HL-60 (cell line): ENCODE data around the gene C1orf226.

ENCODE experiments used
- DNase-seq, 2 experiments: peaks; one replicate each; pipeline ENCODE4 v3.0.0-alpha.2; 2010 to 2020; ENCODE audit warnings: low read depth in 1 of 2, low spot score in 1 of 2
- H3K27ac ChIP-seq: fragments of 250-450 bp; sonication (Bioruptor Pico); replicated peaks from 2 replicates; pipeline ENCODE4 v1.5.1; 2020; ENCODE audit warnings: mild to moderate bottlenecking, moderate library complexity
- H3K27me3 ChIP-seq: fragments of 250-450 bp; sonication (Bioruptor Pico); 2 replicates; pipeline ENCODE4 v1.5.1; 2021; ENCODE audit warnings: mild to moderate bottlenecking, moderate library complexity; ENCODE audit not compliant: insufficient read depth, poor library complexity, severe bottlenecking
- H3K4me3 ChIP-seq: replicated peaks from 2 replicates; pipeline ENCODE4 v1.5.1; 2011; ENCODE audit warnings: mild to moderate bottlenecking, control low read depth, low read length; ENCODE audit not compliant: insufficient read depth
- GABPA ChIP-seq: IDR thresholded peaks from 2 replicates; pipeline ENCODE4 v1.6.1; 2012; ENCODE audit warnings: low read depth
- POLR2AphosphoS5 ChIP-seq: IDR thresholded peaks from 2 replicates; pipeline ENCODE4 v1.6.1; 2012; ENCODE audit warnings: low read depth
- SPI1 ChIP-seq: IDR thresholded peaks from 2 replicates; pipeline ENCODE4 v1.6.1; 2012; ENCODE audit warnings: low read depth, mild to moderate bottlenecking, borderline replicate concordance
- TF ChIP-seq, protein P1 (sequence below): IDR thresholded peaks from one replicate; pipeline ENCODE4 v1.5.1; 2011; ENCODE audit warnings: low read length, control low read depth, inconsistent platforms; ENCODE audit not compliant: insufficient read depth
- TF ChIP-seq, protein P2 (sequence below): IDR thresholded peaks from 2 replicates; pipeline ENCODE4 v1.6.1; 2012; ENCODE audit warnings: low read depth; ENCODE audit not compliant: insufficient replicate concordance

Gene C1orf226

DNA sequence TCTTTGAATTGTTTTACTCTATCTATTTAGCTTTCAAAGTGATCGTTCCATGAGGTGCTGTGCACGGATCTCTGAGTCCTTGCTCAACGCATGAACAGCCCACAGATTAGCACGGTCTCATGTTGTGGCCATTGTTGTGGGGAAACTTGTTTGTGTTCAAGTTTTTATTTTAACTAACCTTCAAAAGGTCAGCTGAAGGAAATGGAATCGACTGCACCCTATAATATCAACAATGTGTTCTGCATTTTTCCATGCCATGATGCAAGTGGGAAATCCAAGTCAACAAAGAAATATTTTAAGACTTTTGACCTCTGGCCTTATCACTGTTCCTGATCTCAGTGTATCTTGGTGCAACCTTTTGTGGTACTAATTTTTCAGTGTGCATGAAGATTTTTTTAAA lies 24.3 kb downstream of the C1orf226 start:
- Histone ChIP-seq H3K27me3 (peaks cover 3% of the 10 kb centered on the region), H3K27ac (no peak overlapping the region), H3K4me3 (no peak overlapping the region)
- DNase-seq: no peak
- TF ChIP-seq POLR2AphosphoS5: no peak
- TF ChIP-seq SPI1: no peak
- no peak for TF ChIP-seq GABPA
- TF ChIP-seq, protein P1, sequence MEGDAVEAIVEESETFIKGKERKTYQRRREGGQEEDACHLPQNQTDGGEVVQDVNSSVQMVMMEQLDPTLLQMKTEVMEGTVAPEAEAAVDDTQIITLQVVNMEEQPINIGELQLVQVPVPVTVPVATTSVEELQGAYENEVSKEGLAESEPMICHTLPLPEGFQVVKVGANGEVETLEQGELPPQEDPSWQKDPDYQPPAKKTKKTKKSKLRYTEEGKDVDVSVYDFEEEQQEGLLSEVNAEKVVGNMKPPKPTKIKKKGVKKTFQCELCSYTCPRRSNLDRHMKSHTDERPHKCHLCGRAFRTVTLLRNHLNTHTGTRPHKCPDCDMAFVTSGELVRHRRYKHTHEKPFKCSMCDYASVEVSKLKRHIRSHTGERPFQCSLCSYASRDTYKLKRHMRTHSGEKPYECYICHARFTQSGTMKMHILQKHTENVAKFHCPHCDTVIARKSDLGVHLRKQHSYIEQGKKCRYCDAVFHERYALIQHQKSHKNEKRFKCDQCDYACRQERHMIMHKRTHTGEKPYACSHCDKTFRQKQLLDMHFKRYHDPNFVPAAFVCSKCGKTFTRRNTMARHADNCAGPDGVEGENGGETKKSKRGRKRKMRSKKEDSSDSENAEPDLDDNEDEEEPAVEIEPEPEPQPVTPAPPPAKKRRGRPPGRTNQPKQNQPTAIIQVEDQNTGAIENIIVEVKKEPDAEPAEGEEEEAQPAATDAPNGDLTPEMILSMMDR: no peak
- TF ChIP-seq, protein P2, sequence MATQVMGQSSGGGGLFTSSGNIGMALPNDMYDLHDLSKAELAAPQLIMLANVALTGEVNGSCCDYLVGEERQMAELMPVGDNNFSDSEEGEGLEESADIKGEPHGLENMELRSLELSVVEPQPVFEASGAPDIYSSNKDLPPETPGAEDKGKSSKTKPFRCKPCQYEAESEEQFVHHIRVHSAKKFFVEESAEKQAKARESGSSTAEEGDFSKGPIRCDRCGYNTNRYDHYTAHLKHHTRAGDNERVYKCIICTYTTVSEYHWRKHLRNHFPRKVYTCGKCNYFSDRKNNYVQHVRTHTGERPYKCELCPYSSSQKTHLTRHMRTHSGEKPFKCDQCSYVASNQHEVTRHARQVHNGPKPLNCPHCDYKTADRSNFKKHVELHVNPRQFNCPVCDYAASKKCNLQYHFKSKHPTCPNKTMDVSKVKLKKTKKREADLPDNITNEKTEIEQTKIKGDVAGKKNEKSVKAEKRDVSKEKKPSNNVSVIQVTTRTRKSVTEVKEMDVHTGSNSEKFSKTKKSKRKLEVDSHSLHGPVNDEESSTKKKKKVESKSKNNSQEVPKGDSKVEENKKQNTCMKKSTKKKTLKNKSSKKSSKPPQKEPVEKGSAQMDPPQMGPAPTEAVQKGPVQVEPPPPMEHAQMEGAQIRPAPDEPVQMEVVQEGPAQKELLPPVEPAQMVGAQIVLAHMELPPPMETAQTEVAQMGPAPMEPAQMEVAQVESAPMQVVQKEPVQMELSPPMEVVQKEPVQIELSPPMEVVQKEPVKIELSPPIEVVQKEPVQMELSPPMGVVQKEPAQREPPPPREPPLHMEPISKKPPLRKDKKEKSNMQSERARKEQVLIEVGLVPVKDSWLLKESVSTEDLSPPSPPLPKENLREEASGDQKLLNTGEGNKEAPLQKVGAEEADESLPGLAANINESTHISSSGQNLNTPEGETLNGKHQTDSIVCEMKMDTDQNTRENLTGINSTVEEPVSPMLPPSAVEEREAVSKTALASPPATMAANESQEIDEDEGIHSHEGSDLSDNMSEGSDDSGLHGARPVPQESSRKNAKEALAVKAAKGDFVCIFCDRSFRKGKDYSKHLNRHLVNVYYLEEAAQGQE: no peak

DNA sequence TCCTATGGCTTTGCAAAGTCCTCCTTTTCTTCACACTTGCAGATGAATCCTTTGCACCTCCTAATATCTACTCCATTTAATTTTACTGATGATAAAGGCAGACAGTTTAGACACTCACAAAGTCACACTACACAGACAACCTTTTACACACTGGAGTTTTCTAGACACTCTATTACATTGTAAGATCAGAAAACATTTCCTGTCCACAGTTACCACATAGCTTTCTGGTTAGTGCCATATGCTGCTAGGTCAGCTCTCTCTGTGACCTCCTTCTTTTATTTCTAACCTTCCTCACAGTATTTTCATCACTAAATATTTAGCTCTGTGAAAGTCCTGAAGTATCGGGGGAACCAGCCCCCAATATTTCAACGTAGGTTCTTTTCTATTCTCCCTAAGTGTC lies 25.3 kb downstream of the C1orf226 start:
- H3K27me3 ChIP-seq: no peaks in the 10 kb centered on the region
- no peak for DNase-seq
- no peak overlapping the region for H3K27ac ChIP-seq
- no peak overlapping the region for H3K4me3 ChIP-seq
- TF ChIP-seq, protein P1: no peak
- TF ChIP-seq GABPA: no peak
- TF ChIP-seq POLR2AphosphoS5: no peak
- no peak for TF ChIP-seq SPI1
- TF ChIP-seq, protein P2: no peak

DNA sequence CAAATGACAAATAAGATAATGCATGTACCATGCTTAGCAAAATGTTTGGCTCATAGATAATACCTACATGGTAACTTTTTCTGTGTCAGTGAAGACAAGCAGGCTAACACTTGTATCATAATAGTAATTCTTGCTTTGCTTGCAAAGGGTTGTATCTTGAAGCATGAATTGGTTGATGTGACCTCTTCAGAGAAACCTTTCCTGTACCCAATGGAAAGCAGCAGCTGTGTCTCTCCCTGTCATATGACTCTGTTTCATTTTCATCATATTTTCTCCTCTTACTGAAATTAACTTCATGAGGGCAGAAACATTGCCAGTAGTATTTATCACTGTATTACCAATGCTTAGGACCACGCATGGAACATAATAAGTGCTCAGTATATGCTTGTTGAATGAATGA lies 26.0 kb downstream of the C1orf226 start:
- no peak overlapping the region for H3K4me3 ChIP-seq
- no peak for DNase-seq
- TF ChIP-seq, protein P2: no peak
- TF ChIP-seq SPI1: no peak
- TF ChIP-seq GABPA: no peak
- TF ChIP-seq, protein P1: no peak
- no peak for TF ChIP-seq POLR2AphosphoS5
- no peak overlapping the region for H3K27ac ChIP-seq
- no peaks in the 10 kb centered on the region for H3K27me3 ChIP-seq
